ENCODE data around the gene MORF4L1. TPM values are rescaled to one million over a fixed set of nuclear protein-coding genes. Genes with fewer than 3 reads are reported as not detected.

The MORF4L1 gene
- total RNA-seq, 1 experiment from 2014 or later: 503 TPM

DNA sequence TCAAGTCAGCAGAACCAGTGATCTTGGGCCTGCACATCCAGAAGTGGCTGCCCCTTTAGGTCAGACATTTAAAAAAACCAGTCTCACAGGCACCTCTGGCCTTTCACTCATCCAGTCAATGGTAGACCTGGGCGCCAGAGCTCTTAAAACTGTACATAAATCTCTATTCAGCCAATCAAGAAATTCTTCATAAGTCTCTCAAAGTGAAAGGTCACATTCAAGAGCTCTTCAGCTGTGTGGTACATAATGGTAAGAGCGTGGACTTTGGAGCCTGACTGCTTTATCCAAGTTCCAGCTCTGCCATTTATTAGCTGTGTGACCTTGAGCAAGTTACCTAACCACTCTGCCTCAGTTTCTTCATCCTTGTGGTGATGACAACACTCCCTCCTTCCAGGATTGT, 22.3 kb upstream of the MORF4L1 start (continued):
- TF ChIP-seq, protein P1, sequence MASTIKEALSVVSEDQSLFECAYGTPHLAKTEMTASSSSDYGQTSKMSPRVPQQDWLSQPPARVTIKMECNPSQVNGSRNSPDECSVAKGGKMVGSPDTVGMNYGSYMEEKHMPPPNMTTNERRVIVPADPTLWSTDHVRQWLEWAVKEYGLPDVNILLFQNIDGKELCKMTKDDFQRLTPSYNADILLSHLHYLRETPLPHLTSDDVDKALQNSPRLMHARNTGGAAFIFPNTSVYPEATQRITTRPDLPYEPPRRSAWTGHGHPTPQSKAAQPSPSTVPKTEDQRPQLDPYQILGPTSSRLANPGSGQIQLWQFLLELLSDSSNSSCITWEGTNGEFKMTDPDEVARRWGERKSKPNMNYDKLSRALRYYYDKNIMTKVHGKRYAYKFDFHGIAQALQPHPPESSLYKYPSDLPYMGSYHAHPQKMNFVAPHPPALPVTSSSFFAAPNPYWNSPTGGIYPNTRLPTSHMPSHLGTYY (CRISPR knock-in tag; IDR thresholded peaks at IDR 0.05): no peak
- TF ChIP-seq, protein P2, sequence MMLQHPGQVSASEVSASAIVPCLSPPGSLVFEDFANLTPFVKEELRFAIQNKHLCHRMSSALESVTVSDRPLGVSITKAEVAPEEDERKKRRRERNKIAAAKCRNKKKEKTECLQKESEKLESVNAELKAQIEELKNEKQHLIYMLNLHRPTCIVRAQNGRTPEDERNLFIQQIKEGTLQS (CRISPR knock-in tag; conservative IDR thresholded peaks at IDR 0.05): no peak
- TF ChIP-seq NFYB (CRISPR knock-in tag; conservative IDR thresholded peaks at IDR 0.05; ENCODE audit: low read depth): no peak
- TF ChIP-seq TEAD4 (CRISPR knock-in tag; IDR thresholded peaks at IDR 0.05): no peak
- TF ChIP-seq JAZF1 (CRISPR knock-in tag; IDR thresholded peaks at IDR 0.05): no peak
- TF ChIP-seq ZNF317 (CRISPR knock-in tag; IDR thresholded peaks at IDR 0.05; ENCODE audit: borderline replicate concordance, low read depth): no peak
- TF ChIP-seq FOXK1 (CRISPR knock-in tag; IDR thresholded peaks at IDR 0.05): no peak
- TF ChIP-seq IRF2 (CRISPR knock-in tag; IDR thresholded peaks at IDR 0.05; ENCODE audit: borderline replicate concordance, low read depth): no peak

DNA sequence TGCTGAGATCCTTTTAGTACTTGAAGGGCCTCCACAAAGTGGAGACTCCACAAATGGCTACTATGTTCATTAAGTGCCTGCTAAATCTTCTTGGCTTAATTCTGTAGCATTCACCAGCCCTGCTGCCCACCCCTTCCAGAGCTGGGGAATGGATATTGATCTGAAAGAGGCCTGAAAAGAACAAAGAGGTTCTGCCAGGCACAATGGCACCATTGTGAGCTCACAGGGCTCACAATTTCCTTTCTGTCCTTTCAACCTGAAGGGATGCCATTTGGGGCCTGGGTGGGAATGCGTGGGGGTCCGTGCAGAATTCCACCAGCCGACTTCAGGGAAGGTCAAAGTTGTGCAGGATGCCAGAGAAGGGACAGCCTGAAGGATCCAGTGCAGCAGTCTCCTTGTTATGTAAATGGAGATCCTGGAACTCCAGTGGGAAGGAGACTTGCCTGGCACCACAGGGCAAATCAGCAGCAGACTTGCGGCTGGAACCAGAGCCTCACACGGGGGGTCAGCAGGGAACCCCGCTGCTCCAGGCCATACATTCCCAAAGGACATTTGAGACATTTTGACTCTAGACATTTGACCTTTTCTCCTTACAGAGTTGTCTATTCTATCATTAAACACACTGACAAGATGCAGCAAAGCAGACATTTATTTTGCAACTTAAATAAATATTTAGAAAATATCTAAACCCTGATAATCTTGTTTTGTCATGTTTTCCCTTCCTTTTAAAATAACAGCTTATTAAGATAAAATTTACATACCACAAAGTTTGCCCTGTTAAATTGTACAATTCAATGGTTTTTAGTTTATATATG, 21.5 kb upstream of the MORF4L1 start:
- H3K4me3 Mint-ChIP-seq: no peak overlapping the region
- ATAC-seq (peak; percentile 85), DNase-seq (ENCODE audit: low spot score) (no peak)
- H3K36me3 Mint-ChIP-seq: no peaks in the 10 kb centered on the region; the same call in 1 of the 2 replicates
- CTCF ChIA-PET: interaction anchor here (1.7 kb wide), 1 partner anchor 9 kb away, joined by 4 read pairs; no protein-coding TSS in a partner anchor
- H3K27me3 Mint-ChIP-seq (ENCODE audit: low read depth): no peaks in the 10 kb centered on the region; the same call in 1 of the 2 replicates
- H3K27ac Mint-ChIP-seq: 0 out of 2 replicates have a peak overlapping the region, but pooled peaks have one; percentile 15
- no peak for TF ChIP-seq IRF2 (CRISPR knock-in tag; IDR thresholded peaks at IDR 0.05; ENCODE audit: borderline replicate concordance, low read depth)
- peaks cover 16% of the 10 kb centered on the region for H3K4me1 Mint-ChIP-seq
- peaks cover 15% of the 10 kb centered on the region for H3K9me3 Mint-ChIP-seq
- POLR2A ChIA-PET: no interaction called here

DNA sequence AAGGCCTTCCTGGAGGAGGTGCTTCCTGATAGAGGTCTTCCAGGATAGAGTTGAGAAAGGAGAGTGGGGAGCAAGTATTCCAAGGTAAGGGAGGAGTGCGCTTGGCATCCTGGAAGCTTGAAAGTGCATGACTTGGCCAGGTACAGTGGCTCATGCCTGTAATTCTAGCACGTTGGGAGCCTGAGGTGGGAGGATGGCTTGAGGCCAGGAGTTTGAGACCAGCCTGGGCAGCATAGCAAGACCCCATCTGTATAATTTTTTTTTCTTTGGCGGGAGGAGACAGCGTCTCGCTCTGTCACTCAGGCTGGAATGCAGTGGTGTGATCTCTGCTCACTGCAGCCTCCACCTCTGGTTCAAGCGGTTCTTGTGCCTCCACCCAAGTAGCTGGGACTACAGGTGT, 19.2 kb upstream of the MORF4L1 start:
- H3K4me1 Mint-ChIP-seq: peaks cover 12% of the 10 kb centered on the region
- no peaks in the 10 kb centered on the region for H3K36me3 Mint-ChIP-seq
- H3K27me3 Mint-ChIP-seq (ENCODE audit: low read depth): no peaks in the 10 kb centered on the region; the same call in 1 of the 2 replicates
- TF ChIP-seq ZNF121 (CRISPR knock-in tag; IDR thresholded peaks at IDR 0.05) (peak; percentile 90), ZNF219 (CRISPR knock-in tag; IDR thresholded peaks at IDR 0.05; ENCODE audit: borderline replicate concordance) (no peak)
- POLR2A ChIA-PET: no interaction called here
- H3K4me3 Mint-ChIP-seq: no peak overlapping the region
- CTCF ChIA-PET: interaction anchor here (0.9 kb wide), 1 partner anchor 31 kb away, joined by 3 read pairs; no protein-coding TSS in a partner anchor
- no peak overlapping the region; the same call in 1 of the 2 replicates for H3K27ac Mint-ChIP-seq
- ATAC-seq: no peak
- no peak for DNase-seq (ENCODE audit: low spot score)
- H3K9me3 Mint-ChIP-seq: peaks cover 12% of the 10 kb centered on the region

DNA sequence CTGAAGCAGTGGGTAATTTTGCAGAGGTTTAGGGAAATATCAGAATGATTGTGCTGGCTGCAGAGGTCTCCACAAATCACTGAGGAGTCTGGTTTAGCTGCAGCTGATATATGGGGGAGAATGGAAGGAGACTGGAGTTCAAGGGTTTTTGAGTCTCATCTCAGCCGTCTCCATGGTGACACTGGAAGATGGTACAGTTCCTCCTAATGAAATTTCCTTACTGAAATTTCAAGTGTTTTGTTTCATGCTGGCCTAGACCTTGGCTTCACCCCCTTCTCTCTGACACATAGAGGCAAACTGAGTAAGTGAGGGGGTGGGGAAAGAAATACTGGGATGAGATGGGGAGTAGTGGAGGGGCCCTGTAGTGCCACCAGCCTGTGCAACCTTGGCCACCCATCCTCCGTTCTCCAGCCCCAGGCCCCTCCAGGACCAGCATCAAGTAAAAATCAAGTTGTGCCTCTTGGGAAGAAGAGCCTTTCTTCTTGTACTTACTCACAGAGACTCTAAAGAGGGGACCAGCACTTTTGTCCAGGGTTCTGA, 17.8 kb upstream of the MORF4L1 start:
- CTCF ChIA-PET: no interaction called here

DNA sequence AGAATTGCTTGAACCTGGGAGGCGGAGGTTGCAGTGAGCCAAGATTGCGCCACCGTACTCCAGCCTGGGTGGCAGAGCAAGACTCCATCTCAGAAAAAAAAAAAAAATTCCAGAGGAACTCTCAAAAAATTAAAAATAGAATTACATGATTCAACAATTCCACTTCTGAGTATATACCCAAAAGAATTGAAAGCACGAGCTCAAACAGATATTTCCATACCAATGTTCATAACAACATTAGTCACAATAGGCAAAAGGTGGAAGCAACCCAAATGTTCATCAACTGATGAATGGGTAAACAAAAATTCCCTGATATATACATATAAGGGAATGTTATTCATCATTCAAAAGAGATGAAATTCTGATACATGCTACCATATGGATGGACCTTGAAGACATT, 16.9 kb upstream of the MORF4L1 start:
- H3K27ac Mint-ChIP-seq: no peak overlapping the region
- ATAC-seq: no peak
- TF ChIP-seq KAT7 (CRISPR knock-in tag; IDR thresholded peaks at IDR 0.05; ENCODE audit: borderline replicate concordance) (no peak), TEAD1 (CRISPR knock-in tag; IDR thresholded peaks at IDR 0.05) (no peak), ESRRA (CRISPR knock-in tag; IDR thresholded peaks at IDR 0.05; ENCODE audit: borderline replicate concordance) (no peak), NFATC4 (CRISPR knock-in tag; IDR thresholded peaks at IDR 0.05) (no peak), RELA (CRISPR knock-in tag; IDR thresholded peaks at IDR 0.05; ENCODE audit: borderline replicate concordance) (no peak), CBFB (CRISPR knock-in tag; IDR thresholded peaks at IDR 0.05; ENCODE audit: low read depth) (no peak), SMAD4 (CRISPR knock-in tag; IDR thresholded peaks at IDR 0.05) (no peak), SOX15 (CRISPR knock-in tag; IDR thresholded peaks at IDR 0.05) (no peak), TP53 (CRISPR knock-in tag; IDR thresholded peaks at IDR 0.05) (no peak), TEAD4 (CRISPR knock-in tag; IDR thresholded peaks at IDR 0.05) (no peak), CREB1 (CRISPR knock-in tag; IDR thresholded peaks at IDR 0.05) (no peak), ZNF232 (CRISPR knock-in tag; IDR thresholded peaks at IDR 0.05) (no peak), NR2C2 (CRISPR knock-in tag; IDR thresholded peaks at IDR 0.05) (no peak), GABPB1 (CRISPR knock-in tag; IDR thresholded peaks at IDR 0.05) (no peak), SMAD3 (CRISPR knock-in tag; IDR thresholded peaks at IDR 0.05; ENCODE audit: borderline replicate concordance) (no peak)

More for the DNA sequence above, 17.8 kb upstream of the MORF4L1 start:
- Mint-ChIP-seq H3K36me3 (no peaks in the 10 kb centered on the region), H3K4me3 (no peak overlapping the region), H3K4me1 (peaks cover 14% of the 10 kb centered on the region), H3K27me3 (ENCODE audit: low read depth) (no peaks in the 10 kb centered on the region; the same call in 1 of the 2 replicates), H3K9me3 (peaks cover 16% of the 10 kb centered on the region), H3K27ac (no peak overlapping the region)
- POLR2A ChIA-PET: no interaction called here
- TF ChIP-seq NFE2L1 (CRISPR knock-in tag; IDR thresholded peaks at IDR 0.05) (no peak), JUN (CRISPR knock-in tag; IDR thresholded peaks at IDR 0.05) (no peak)
- DNase-seq (ENCODE audit: low spot score) (no peak), ATAC-seq (no peak)

More for the DNA sequence above, 16.9 kb upstream of the MORF4L1 start:
- Mint-ChIP-seq H3K9me3 (peaks cover 16% of the 10 kb centered on the region), H3K4me3 (no peak overlapping the region), H3K4me1 (peaks cover 12% of the 10 kb centered on the region), H3K27me3 (ENCODE audit: low read depth) (no peaks in the 10 kb centered on the region; the same call in 1 of the 2 replicates), H3K36me3 (no peaks in the 10 kb centered on the region)
- ChIA-PET CTCF (interaction anchor here (0.6 to 1.1 kb wide), 2 partner anchors 46 to 52 kb away, joined by 5 to 7 read pairs; no protein-coding TSS in a partner anchor), POLR2A (no interaction called here)
- DNase-seq (ENCODE audit: low spot score): no peak
